Measurements from ENCODE around the gene ATP8B4. TPM values are rescaled to one million over a fixed set of nuclear protein-coding genes. Genes with fewer than 3 reads are reported as not detected.
"Not testable (repeated sequence)": the region's sequence is repeated elsewhere in the genome, so short reads cannot be mapped to it uniquely, and the experiment has no call there.

Gene ATP8B4
- total and polyA plus RNA-seq, 5 experiments from 2014 or later = 0.18 to 0.99 TPM; not detected in 3

DNA sequence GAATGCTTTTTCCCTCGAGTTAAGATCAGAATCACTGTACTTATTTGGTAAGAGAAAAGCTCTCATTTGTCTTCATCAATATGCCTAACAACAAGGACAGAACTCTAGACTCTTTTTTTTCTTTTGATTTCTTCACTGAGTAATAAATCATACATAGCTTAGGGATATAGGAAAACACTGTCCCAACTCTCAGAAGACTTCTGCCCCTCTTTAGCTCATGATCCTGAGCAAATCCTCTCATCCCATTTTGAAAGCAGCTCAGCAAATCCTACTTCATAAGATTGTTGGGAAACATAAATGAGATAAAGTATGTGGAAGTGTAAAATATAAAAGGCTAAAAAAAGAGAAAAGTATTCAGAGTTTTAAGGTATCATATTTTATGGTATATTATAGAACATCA, 141.7 kb downstream of the ATP8B4 start:
- Mint-ChIP-seq H3K9me3 (no peaks in the 10 kb centered on the region), H3K4me1 (no peaks in the 10 kb centered on the region), H3K36me3 (no peaks in the 10 kb centered on the region), H3K27ac (no peak overlapping the region), H3K4me3 (no peak overlapping the region), H3K27me3 (peaks cover 0 to 3% (median 0%) of the 10 kb centered on the region in 5 donors)
- POLR2A ChIA-PET = no interaction called here
- ATAC-seq = no peak
- DNase-seq = no peak

DNA sequence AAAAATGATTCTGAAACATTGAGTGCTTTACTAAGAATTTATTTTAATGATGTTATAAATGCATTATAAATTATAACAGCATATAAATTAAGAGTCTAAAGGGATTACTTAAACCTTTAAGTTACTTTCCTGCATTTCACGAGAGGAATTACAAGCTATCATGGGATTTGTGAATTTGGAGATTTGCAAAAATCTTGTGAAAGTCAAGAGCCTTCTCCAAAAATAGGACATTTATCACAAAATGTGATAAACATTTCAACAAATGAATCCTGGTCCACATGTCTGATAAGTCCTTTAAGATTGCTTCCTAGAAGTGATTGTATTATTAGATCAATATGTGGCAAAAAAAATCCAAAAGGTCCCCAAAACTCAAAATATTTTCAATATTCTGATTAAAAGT, 154.5 kb downstream of the ATP8B4 start:
- Mint-ChIP-seq H3K36me3 (peaks cover 0 to 7% (median 0%) of the 10 kb centered on the region in 3 donors), H3K27ac (no peak overlapping the region), H3K4me3 (no peak overlapping the region), H3K9me3 (peaks cover 0 to 14% (median 11%) of the 10 kb centered on the region in 9 donors), H3K4me1 (no peaks in the 10 kb centered on the region), H3K27me3 (peaks cover 0 to 10% (median 3%) of the 10 kb centered on the region in 5 donors)
- DNase-seq = no peak
- ATAC-seq = no peak
- POLR2A ChIA-PET = no interaction called here

DNA sequence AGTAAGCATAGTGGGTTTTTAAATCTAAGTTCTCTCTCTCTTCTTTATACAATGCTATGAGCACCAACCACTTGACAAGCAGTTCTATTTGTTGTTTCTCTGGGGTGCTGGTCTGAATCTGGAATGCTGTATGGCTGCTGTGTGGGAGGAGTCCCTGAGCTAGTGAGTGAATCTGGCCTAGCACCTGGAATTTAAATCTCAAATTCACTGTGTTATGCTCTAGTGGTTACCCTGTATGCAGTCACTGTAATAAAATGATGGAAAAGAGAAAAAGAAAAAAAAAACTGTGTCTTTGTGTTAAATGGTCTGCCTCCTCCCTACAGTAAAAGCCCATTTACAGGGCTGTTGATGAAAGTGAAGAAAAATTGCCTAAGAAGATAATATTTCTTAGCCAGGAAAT, 155.0 kb downstream of the ATP8B4 start:
- Mint-ChIP-seq H3K27ac (no peak overlapping the region), H3K36me3 (peaks cover 0 to 8% (median 0%) of the 10 kb centered on the region in 3 donors)
- DNase-seq = no peak

DNA sequence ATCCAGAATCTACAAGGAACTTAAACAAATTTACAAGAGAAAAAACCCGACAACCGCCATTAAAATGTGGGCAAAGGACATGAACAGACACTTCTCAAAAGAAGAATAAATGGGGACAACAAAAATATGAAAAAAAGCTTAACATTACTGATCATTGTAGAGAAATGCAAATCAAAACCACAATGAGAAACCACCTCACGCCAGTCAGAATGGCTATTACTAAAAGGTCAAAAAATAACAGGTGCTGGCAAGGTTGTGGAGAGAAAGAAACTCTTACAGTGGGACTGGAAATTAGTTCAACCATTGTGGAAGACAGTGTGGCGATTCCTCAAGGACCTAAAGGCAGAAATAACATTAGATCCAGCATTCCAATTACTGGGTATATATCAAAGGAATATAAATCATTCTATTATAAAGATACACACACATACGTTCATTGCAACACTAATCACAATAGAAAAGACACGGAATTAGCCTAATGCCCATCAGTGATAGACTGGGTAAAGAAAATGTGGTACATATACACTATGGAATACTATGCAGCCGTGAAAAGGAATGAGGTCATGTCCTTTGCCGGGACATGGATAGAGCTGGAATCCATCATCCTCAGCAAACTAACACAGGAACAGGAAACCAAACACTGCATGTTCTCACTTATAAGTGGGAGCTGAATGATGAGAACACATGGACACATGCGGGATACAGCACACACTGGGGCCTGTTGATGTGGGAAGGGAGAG, 155.8 kb downstream of the ATP8B4 start:
- H3K27ac Mint-ChIP-seq, ATAC-seq, H3K4me1 Mint-ChIP-seq, H3K36me3 Mint-ChIP-seq, H3K27me3 Mint-ChIP-seq, DNase-seq, POLR2A ChIA-PET, H3K4me3 Mint-ChIP-seq: not testable (repeated sequence)
- peaks cover 0 to 24% (median 12%) of the 10 kb centered on the region in 9 donors for H3K9me3 Mint-ChIP-seq

More for the DNA sequence above, 155.0 kb downstream of the ATP8B4 start:
- no peak for ATAC-seq
- peaks cover 0 to 10% (median 3%) of the 10 kb centered on the region in 5 donors for H3K27me3 Mint-ChIP-seq
- peaks cover 0 to 15% (median 8%) of the 10 kb centered on the region in 9 donors for H3K9me3 Mint-ChIP-seq
- no peak overlapping the region for H3K4me3 Mint-ChIP-seq
- POLR2A ChIA-PET = no interaction called here
- no peaks in the 10 kb centered on the region for H3K4me1 Mint-ChIP-seq

DNA sequence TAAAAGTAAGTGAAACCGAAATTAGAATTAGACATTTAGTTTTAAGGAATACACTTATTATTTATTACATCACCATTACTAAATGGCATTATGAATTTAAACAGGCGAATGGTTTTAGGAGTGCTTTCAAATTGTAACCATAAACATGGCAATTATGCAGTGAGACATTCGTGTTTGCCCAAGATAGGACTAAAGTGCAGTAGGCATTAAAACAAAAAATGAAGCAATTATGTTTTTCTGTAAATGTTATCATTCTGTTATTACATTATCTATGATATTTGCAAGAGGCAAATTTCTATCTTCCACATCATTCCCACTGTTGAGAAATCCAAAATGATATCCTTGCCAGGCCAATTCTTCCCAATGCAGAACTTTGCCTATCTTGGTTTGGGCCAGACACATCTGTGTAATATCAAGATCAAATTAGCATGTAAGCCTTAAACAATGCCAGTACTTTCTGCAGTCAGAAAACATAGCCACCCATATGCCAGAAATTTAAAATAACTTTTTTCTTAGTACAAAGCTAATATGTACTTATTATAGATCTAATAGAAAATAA, 156.9 kb downstream of the ATP8B4 start:
- DNase-seq (no peak), ATAC-seq (no peak)
- Mint-ChIP-seq H3K9me3 (peaks cover 0 to 25% (median 12%) of the 10 kb centered on the region in 9 donors), H3K4me3 (no peak overlapping the region), H3K27me3 (peaks cover 0 to 3% (median 1%) of the 10 kb centered on the region in 5 donors), H3K27ac (no peak overlapping the region), H3K36me3 (peaks cover 0 to 8% (median 0%) of the 10 kb centered on the region in 3 donors), H3K4me1 (no peaks in the 10 kb centered on the region)
- POLR2A ChIA-PET = no interaction called here

DNA sequence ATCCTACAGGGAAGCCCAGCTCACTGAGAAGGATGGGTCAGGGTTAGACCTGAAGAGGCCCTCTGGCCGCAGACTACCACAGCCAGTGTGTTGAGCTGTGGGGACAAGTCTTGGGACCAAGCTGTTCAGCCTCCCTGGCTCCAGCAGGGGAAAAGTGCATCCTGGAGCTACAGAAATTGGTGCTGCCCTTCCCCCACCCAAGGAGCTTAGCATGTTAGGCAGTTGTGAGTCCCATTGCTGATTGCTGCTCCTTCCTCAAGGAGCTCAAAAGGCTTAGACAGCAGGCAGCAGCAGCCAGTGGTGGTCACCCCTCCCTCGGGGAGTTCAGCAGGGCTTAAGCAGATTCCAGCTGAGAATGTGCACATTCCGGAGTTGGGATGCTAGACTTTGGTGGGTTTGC, 165.6 kb downstream of the ATP8B4 start:
- POLR2A ChIA-PET = no interaction called here
- H3K9me3 Mint-ChIP-seq = peaks cover 4 to 38% (median 14%) of the 10 kb centered on the region in 9 donors
- H3K4me3 Mint-ChIP-seq = no peak overlapping the region
- H3K36me3 Mint-ChIP-seq = peaks cover 0 to 18% (median 5%) of the 10 kb centered on the region in 3 donors
- no peak overlapping the region for H3K27ac Mint-ChIP-seq
- DNase-seq = no peak
- peaks cover 3 to 32% (median 9%) of the 10 kb centered on the region in 5 donors for H3K27me3 Mint-ChIP-seq
- no peak for ATAC-seq
- H3K4me1 Mint-ChIP-seq = no peaks in the 10 kb centered on the region

DNA sequence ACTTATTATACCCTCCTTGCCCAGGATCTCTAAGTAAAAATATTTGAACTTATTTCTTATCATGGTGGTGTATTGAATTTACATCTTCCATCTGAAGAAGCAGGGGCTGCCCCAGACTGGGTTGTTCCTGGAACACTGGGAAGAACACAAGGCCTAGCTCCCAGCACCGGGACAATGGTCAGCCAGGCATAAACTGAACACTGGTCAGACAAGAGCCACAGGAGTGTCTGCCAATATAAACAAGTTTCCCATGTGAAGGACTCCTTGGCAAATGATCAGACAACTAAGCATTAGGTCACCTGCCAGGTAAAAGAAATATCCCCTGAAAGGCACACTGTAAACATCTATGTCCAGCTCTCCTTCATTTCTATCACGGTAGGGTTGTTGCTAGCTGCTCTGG, 172.4 kb downstream of the ATP8B4 start:
- peaks cover 0 to 4% (median 0%) of the 10 kb centered on the region in 5 donors for H3K27me3 Mint-ChIP-seq
- ATAC-seq (no peak), DNase-seq (no peak)
- no peak overlapping the region for H3K4me3 Mint-ChIP-seq
- no peaks in the 10 kb centered on the region for H3K4me1 Mint-ChIP-seq
- POLR2A ChIA-PET = no interaction called here
- H3K36me3 Mint-ChIP-seq = peaks cover 2 to 23% (median 7%) of the 10 kb centered on the region in 3 donors
- no peak overlapping the region for H3K27ac Mint-ChIP-seq
- peaks cover 0 to 58% (median 26%) of the 10 kb centered on the region in 9 donors for H3K9me3 Mint-ChIP-seq

DNA sequence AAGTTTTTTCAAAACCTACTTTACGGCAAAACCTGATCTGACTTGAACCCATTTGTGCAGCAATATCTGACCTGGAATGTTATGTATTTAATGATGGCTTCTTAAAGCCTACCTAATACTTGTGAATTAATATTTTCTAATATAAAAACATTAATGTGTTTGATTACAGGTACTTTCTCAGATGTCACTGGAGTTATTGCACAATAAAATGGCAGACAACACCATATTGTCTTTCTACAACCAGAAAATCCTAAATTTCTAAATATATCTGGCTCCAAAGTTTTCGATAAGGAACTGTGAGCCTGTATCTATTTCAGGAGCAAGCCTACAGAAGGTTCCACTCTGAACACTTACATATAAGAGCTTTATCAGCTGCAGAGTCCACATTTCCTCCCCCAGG, 184.5 kb downstream of the ATP8B4 start:
- Mint-ChIP-seq H3K4me3 (no peak overlapping the region), H3K36me3 (peaks cover 0 to 5% (median 0%) of the 10 kb centered on the region in 3 donors), H3K9me3 (peaks cover 0 to 21% (median 8%) of the 10 kb centered on the region in 9 donors), H3K4me1 (no peaks in the 10 kb centered on the region), H3K27ac (no peak overlapping the region), H3K27me3 (peaks cover 0 to 20% (median 6%) of the 10 kb centered on the region in 5 donors)
- no peak for ATAC-seq
- no peak for DNase-seq
- POLR2A ChIA-PET = no interaction called here

DNA sequence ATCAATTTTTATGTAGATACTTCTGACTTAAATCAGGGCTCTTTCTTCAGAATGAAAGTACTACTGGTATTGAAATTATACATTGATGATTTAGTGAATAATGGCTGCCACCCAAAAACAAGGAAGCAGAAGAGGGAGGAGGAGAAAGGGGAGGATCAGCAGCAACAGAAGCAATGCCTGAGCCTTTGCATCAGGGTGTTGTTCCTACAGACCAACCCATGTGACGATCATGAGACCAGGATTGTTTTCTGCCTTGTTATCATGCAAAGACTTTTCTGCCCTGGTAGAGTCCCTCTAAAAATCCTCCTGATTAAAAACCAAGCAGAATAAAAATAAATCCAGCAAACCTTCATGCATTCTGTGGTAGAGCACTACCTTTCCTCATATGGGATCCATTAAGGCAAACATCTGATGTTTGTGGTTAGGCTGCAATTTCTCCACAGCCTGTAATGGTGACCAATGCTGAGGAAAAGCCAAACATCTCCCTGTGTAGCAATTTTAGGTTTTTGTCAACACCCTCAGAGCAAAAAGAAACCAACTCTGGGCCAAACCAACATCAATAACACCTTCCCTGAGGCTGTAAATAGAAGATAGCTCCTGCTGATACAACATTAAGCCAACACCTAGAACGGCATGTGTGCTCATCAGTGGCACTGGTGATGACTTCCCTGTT, 191.7 kb downstream of the ATP8B4 start:
- Mint-ChIP-seq H3K4me1 (no peaks in the 10 kb centered on the region), H3K27me3 (peaks cover 0 to 10% (median 4%) of the 10 kb centered on the region in 5 donors), H3K9me3 (no peaks in the 10 kb centered on the region), H3K36me3 (no peaks in the 10 kb centered on the region), H3K27ac (no peak overlapping the region), H3K4me3 (no peak overlapping the region)
- DNase-seq (no peak), ATAC-seq (no peak)
- POLR2A ChIA-PET = no interaction called here

DNA sequence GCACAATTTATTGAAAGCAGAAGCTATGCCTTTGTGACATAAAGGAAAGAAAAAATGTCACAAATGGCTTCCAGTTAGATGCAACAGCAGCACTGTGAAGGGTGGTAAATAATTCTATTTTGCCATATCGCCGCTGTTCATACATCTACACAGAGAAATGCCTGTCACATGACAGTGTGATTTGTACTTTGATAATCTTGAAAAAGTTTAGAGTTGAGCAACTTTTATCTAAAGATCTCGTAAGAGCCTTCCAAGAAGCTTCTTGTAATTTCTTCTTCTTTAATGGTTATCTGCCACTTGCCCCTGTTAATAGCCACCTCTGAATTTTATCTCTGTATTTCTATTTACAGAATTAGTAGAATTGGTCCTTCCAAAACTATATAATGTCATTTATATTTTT, 192.3 kb downstream of the ATP8B4 start:
- no peak for ATAC-seq
- H3K27me3 Mint-ChIP-seq = peaks cover 0 to 10% (median 4%) of the 10 kb centered on the region in 5 donors

DNA sequence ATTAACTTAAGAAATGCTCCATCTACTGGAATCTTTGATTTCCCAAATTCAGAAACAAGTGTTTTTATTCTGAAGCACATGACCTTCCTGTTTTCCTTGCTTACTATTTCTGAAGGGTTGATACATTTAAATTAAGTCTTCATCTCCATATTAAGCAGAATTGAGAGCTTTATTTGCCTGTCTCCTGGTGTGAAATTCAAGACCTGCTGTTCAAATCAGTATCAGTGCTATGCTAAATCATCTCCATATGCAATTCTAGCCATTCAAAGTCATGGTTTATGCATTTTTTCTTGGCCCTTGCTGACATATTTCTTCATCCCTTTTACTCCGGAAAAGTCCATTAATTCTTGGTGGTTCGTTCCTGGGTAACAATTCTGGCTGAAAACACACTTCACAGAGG, 195.4 kb downstream of the ATP8B4 start:
- POLR2A ChIA-PET = no interaction called here
- H3K36me3 Mint-ChIP-seq = no peaks in the 10 kb centered on the region
- H3K4me3 Mint-ChIP-seq = no peak overlapping the region
- no peaks in the 10 kb centered on the region for H3K9me3 Mint-ChIP-seq
- H3K27me3 Mint-ChIP-seq = peaks cover 0 to 10% (median 4%) of the 10 kb centered on the region in 5 donors
- no peak overlapping the region for H3K27ac Mint-ChIP-seq
- no peaks in the 10 kb centered on the region for H3K4me1 Mint-ChIP-seq
- ATAC-seq (no peak), DNase-seq (no peak)

More for the DNA sequence above, 192.3 kb downstream of the ATP8B4 start:
- POLR2A ChIA-PET = no interaction called here
- H3K4me3 Mint-ChIP-seq = no peak overlapping the region
- H3K4me1 Mint-ChIP-seq = no peaks in the 10 kb centered on the region
- H3K9me3 Mint-ChIP-seq = no peaks in the 10 kb centered on the region
- DNase-seq = no peak
- no peak overlapping the region for H3K27ac Mint-ChIP-seq
- H3K36me3 Mint-ChIP-seq = no peaks in the 10 kb centered on the region

DNA sequence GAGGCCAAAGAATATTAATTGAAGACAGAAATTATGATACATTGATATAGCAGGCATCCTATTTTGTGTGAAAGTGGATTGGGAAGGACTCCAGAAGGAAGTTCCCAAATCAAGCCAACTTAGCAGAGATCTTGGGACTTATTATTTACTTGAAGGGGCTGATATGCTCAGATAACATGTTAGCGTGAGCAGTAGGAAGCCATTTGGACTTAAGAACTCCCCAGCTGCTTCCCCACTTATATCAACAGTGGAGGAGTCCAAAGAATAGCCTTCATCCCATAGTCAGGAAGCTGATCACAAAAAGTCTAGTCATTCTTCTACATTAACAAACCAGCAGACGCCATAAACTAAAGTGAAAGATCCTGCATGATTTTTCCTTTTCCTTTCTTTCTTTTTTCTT, 200.0 kb downstream of the ATP8B4 start:
- H3K27me3 Mint-ChIP-seq = no peaks in the 10 kb centered on the region
- POLR2A ChIA-PET = no interaction called here
- no peaks in the 10 kb centered on the region for H3K36me3 Mint-ChIP-seq
- ATAC-seq (no peak), DNase-seq (no peak)
- no peak overlapping the region for H3K4me3 Mint-ChIP-seq
- H3K9me3 Mint-ChIP-seq = peaks cover 0 to 4% (median 0%) of the 10 kb centered on the region in 9 donors
- H3K27ac Mint-ChIP-seq = no peak overlapping the region
- H3K4me1 Mint-ChIP-seq = no peaks in the 10 kb centered on the region

DNA sequence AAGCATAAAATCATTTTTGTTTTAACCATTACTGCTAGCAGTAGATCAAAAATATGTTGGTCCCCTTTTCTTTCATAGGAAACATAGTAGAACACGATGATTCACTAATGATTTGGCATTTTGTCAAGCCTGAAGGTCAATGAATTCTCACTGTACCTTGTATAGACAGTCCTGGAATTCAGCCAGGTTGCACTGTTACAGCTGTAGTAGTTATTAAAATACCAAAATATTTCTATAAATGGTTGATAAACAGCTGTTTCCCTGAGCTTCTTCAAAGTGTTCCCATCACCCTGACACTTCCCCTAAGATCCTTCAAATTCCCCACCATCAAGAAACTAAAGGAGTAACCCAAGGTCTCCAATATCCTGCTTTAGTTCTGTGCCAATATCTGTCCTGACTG, 200.9 kb downstream of the ATP8B4 start:
- Mint-ChIP-seq H3K4me1 (no peaks in the 10 kb centered on the region), H3K36me3 (no peaks in the 10 kb centered on the region), H3K27me3 (no peaks in the 10 kb centered on the region), H3K27ac (no peak overlapping the region), H3K4me3 (no peak overlapping the region), H3K9me3 (peaks cover 0 to 4% (median 0%) of the 10 kb centered on the region in 9 donors)
- DNase-seq (no peak), ATAC-seq (no peak)
- POLR2A ChIA-PET = no interaction called here
